BE2C (cell line): ENCODE data around the gene CEACAM16.
"Not testable (repeated sequence)": the region's sequence is repeated elsewhere in the genome, so short reads cannot be mapped to it uniquely, and the experiment has no call there.

Experiments
- DNase-seq: peaks from one replicate; pipeline ENCODE4 v3.0.0-alpha.2; 2020
- H3K27me3 ChIP-seq: fragments of 250-450 bp; sonication (Bioruptor Pico); 2 replicates; pipeline ENCODE4 v1.5.1; 2020; ENCODE audit warnings: mild to moderate bottlenecking
- H3K36me3 ChIP-seq: fragments of 250-450 bp; sonication (Bioruptor Pico); 2 replicates; pipeline ENCODE4 v1.5.1; 2020; ENCODE audit warnings: mild to moderate bottlenecking
- H3K4me1 ChIP-seq: fragments of 250-450 bp; sonication (Bioruptor Pico); 2 replicates; pipeline ENCODE4 v1.5.1; 2020
- H3K4me3 ChIP-seq: 2 replicates; pipeline ENCODE4 v1.5.1; 2011; ENCODE audit warnings: low read depth, low read length
- H3K9me3 ChIP-seq: fragments of 250-450 bp; sonication (Bioruptor Pico); 2 replicates; pipeline ENCODE4 v1.5.1; 2020
- TF ChIP-seq, protein P1 (sequence below): IDR thresholded peaks from 2 replicates; pipeline ENCODE4 v1.5.1; 2012; ENCODE audit warnings: mild to moderate bottlenecking, low read depth, low read length

CEACAM16 gene

DNA sequence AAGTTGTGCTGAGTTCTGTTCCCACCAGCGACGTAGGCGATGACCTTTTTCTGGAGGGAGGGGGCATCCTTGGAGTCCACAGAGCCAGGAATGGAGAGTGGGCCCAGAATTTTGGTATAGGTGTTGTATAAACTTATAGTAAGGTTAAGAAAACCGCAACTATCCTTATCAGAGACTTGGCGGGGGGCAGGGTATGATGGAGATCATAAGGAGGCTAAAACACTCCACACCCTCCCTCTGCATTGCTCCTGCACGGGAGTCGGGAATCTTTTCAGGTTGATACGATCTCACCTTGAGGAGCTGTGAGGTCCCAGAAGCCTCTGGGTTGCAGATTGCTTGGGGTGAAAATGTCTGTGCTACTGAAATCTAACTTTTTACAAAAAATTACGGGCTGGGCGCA, 34.0 kb upstream of the CEACAM16 start:
- Histone ChIP-seq H3K4me3 (no peak overlapping the region), H3K27me3 (no peaks in the 10 kb centered on the region), H3K36me3 (peaks cover 35% of the 10 kb centered on the region), H3K4me1 (no peaks in the 10 kb centered on the region), H3K9me3 (no peaks in the 10 kb centered on the region)
- TF ChIP-seq, protein P1, sequence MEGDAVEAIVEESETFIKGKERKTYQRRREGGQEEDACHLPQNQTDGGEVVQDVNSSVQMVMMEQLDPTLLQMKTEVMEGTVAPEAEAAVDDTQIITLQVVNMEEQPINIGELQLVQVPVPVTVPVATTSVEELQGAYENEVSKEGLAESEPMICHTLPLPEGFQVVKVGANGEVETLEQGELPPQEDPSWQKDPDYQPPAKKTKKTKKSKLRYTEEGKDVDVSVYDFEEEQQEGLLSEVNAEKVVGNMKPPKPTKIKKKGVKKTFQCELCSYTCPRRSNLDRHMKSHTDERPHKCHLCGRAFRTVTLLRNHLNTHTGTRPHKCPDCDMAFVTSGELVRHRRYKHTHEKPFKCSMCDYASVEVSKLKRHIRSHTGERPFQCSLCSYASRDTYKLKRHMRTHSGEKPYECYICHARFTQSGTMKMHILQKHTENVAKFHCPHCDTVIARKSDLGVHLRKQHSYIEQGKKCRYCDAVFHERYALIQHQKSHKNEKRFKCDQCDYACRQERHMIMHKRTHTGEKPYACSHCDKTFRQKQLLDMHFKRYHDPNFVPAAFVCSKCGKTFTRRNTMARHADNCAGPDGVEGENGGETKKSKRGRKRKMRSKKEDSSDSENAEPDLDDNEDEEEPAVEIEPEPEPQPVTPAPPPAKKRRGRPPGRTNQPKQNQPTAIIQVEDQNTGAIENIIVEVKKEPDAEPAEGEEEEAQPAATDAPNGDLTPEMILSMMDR = no peak
- no peak for DNase-seq

DNA sequence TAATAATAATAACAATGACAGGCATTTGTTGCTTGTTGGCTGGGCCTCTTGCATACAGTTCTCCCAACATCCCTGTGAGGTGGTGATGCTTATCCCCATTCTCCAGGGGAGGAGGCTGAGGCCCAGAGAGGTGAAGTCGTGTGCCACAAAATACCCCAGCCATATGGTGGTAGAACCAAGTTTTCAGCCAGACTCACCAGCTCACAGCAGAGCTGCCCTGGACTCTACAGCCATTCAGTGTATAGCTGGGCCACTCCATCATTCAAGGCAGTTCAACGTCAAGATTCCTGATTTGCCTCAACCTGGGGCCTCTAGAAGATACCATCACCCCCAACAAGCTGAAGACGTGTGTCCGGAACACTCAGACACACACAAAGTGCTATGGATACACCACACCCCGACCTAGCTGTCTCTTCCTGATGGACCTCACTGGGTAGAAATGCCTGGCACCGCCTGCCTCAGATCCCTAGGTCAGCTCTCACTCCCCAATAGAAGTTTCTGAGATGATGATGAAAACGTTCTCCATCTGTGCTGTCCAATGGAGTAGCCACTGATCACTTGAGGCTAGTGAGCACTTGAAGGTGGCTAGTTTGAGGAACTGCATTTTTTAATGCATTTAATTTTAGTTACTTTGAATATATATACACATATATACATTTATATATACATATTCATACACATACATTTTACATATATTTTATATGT, 31.9 kb upstream of the CEACAM16 start:
- Histone ChIP-seq H3K4me1 (no peaks in the 10 kb centered on the region), H3K9me3 (no peaks in the 10 kb centered on the region), H3K36me3 (peaks cover 14% of the 10 kb centered on the region), H3K4me3 (no peak overlapping the region), H3K27me3 (no peaks in the 10 kb centered on the region)
- TF ChIP-seq, protein P1 = no peak
- DNase-seq = no peak

DNA sequence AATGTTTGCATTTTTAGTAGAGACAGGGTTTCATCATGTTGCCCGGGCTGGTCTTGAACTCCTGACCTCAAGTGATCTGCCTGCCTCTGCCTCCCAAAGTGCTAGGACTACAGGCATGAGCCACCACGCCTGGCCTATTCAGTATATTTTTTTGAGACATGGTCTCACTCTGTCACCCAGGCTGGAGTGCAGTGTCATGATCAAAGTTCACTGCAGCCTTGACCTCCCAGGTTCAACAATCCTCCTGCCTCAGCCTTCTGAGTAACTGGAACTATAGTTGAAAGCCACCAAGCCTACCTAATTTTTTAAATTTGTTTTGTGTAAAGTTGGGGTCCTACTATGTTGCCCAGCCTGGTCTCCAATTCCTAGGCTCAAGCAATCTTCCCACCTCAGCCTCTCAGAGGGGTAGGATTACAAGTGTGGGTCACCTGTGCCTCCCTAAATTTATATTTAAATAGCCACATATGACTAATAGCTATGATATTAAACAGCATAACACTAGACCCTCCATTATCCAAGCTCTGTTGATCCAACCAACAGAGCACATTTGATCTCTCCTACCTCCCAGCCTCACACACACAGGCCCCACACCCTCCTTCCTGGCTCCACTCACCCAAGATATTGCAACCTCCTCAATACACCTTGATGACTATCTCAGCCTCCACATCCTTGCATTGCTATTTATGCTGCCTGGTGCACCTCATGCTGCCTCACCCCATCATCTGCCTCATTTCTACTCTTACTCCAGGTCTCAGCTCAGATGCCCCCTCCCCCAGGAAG, 29.8 kb upstream of the CEACAM16 start:
- Histone ChIP-seq H3K9me3 (no peaks in the 10 kb centered on the region), H3K4me3 (no peak overlapping the region), H3K4me1 (no peaks in the 10 kb centered on the region), H3K27me3 (no peaks in the 10 kb centered on the region), H3K36me3 (no peaks in the 10 kb centered on the region)
- TF ChIP-seq, protein P1 = no peak
- no peak for DNase-seq

DNA sequence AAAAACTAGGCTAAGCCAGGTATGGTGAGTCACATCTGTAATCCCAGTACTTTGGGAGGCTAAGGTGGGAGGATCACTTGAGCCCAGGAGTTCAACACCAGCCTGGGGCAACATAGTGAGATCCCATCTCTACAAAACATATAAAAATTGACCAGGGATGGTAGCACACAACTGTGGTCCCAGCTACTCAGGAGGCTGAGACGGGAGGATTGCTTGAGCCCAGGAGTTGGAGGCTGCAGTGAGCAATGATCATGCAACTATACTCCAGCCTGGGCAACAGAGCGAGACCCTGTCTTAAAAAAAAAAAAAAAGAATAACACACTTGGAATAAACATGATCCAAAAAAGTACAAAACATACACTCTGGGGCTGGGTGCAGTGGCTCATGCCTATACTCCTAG, 28.9 kb upstream of the CEACAM16 start:
- DNase-seq, H3K4me1 ChIP-seq, H3K27me3 ChIP-seq, H3K9me3 ChIP-seq, H3K36me3 ChIP-seq, H3K4me3 ChIP-seq: not testable (repeated sequence)

DNA sequence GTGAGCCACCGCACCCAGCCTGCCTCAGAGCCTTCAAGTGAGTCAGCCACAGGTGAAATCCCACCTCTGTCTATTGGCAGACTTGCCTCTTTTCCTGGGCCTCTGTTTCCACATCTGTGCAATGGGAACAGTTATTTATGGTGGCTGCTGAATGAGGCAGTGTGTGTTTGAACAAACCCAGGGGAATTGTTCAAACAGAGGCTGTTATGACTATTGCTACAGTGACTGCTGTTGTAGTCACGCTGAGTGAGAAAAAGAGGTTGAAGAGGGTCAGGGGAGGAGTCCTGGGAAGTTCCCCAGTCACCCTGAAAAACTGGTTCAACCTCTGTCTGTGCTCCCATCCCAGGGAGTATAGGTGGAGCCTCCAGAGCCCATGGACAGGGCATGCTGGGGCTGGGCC, 27.6 kb upstream of the CEACAM16 start, which contains the start of gene CEACAM19:
TSS of gene CEACAM19 (plus strand) at position 83 of the 400 bp plus-strand sequence. CDS start 450 bp downstream, outside the sequence.
- no peak for DNase-seq
- H3K9me3 ChIP-seq = no peaks in the 10 kb centered on the region
- no peaks in the 10 kb centered on the region for H3K4me1 ChIP-seq
- H3K27me3 ChIP-seq = no peaks in the 10 kb centered on the region
- no peaks in the 10 kb centered on the region for H3K36me3 ChIP-seq
- TF ChIP-seq, protein P1 = no peak
- no peak within 1 kb of the TSS for H3K4me3 ChIP-seq

DNA sequence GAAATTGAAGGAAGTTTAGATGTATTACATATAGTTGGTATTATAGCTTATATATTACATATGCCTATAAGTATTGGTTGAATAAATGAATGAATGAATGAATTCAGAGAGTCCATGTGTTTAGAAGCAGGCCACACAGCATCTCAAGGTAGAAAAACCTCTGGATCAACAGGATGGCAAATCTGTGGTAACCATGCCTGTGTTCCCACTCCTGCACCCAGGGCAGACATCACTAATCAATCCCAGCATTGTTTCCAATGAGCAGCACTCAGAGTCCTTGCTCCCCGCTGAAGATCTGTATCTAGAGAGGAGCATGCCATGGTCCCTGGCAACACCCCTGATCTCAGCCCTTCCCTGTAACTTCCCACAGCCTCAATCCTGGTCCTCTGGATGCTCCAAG, 26.7 kb upstream of the CEACAM16 start:
- no peak overlapping the region for H3K4me3 ChIP-seq
- H3K27me3 ChIP-seq = no peaks in the 10 kb centered on the region
- H3K4me1 ChIP-seq = no peaks in the 10 kb centered on the region
- DNase-seq = no peak
- TF ChIP-seq, protein P1 = no peak
- H3K9me3 ChIP-seq = no peaks in the 10 kb centered on the region
- H3K36me3 ChIP-seq = no peaks in the 10 kb centered on the region
